22Rv1 (cell line): Measurements from ENCODE around the gene SCN1B.

ENCODE experiments used
- ZFX ChIP-seq: fragments of 450-650 bp; IDR thresholded peaks from 2 replicates; pipeline ENCODE4 v1.6.1; 2017; ENCODE audit warnings: antibody characterized with exemption, borderline replicate concordance
- TF ChIP-seq, protein P1 (sequence below): fragments of 450-650 bp; IDR thresholded peaks from 2 replicates; pipeline ENCODE4 v1.5.1; 2017; ENCODE audit warnings: mild to moderate bottlenecking

DNA sequence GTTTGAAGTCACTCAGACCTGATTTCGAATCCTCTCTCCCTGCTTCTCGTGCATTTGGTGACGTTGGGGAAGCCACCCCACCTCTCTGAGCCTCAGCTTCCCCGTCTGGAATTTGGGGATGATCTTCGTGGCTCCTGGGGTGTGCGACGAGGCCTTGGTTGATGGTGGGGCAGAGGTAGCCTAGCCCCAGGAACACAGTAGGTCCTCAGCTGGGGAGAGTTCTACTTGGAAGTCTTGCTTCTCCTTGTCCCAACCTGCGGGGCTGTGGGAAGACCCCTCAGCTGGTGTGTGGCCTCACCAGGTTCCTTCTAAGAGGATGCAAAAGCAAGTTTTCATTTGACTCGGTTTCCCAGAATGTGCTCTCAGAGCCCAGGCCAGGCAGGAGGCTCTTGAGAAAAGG, 24.4 kb downstream of the SCN1B start:
- TF ChIP-seq, protein P1, sequence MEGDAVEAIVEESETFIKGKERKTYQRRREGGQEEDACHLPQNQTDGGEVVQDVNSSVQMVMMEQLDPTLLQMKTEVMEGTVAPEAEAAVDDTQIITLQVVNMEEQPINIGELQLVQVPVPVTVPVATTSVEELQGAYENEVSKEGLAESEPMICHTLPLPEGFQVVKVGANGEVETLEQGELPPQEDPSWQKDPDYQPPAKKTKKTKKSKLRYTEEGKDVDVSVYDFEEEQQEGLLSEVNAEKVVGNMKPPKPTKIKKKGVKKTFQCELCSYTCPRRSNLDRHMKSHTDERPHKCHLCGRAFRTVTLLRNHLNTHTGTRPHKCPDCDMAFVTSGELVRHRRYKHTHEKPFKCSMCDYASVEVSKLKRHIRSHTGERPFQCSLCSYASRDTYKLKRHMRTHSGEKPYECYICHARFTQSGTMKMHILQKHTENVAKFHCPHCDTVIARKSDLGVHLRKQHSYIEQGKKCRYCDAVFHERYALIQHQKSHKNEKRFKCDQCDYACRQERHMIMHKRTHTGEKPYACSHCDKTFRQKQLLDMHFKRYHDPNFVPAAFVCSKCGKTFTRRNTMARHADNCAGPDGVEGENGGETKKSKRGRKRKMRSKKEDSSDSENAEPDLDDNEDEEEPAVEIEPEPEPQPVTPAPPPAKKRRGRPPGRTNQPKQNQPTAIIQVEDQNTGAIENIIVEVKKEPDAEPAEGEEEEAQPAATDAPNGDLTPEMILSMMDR: no peak
- no peak for TF ChIP-seq ZFX
